ENCODE data around the gene CXXC1. TPM values are rescaled to one million over a fixed set of nuclear protein-coding genes. Genes with fewer than 3 reads are reported as not detected.

CXXC1 gene
- total RNA-seq, 2 donors from 2014 or later: 93.1 to 102 TPM

- H3K27me3 Mint-ChIP-seq (ENCODE audit: insufficient read depth): peaks cover 77% of the 10 kb centered on the region
- no peak overlapping the region for H3K27ac Mint-ChIP-seq
Measured at GRCh38 chr18:50307738-50308470, 20.4 kb upstream of the CXXC1 start.

GRCh38 chr18:50307400-50307737 is 19.9 kb upstream of the CXXC1 start:
- Mint-ChIP-seq H3K4me3 (peak overlapping the region; percentile 67), H3K36me3 (ENCODE audit: low read depth) (no peaks in the 10 kb centered on the region), H3K27me3 (ENCODE audit: insufficient read depth) (peaks cover 80% of the 10 kb centered on the region), H3K27ac (no peak overlapping the region), H3K4me1 (peaks cover 9% of the 10 kb centered on the region), H3K9me3 (peaks cover 10% of the 10 kb centered on the region)
- Histone ChIP-seq H3K36me3 (ENCODE audit: control insufficient read depth, insufficient read depth, low read length) (no peaks in the 10 kb centered on the region), H3K4me1 (ENCODE audit: control insufficient read depth, insufficient read depth, low read length) (no peaks in the 10 kb centered on the region), H3K4me3 (ENCODE audit: low read length) (peak overlapping the region; percentile 80), H3K27me3 (ENCODE audit: control insufficient read depth, insufficient read depth, low read length, poor library complexity, severe bottlenecking) (peaks cover 5% of the 10 kb centered on the region), H3K9ac (ENCODE audit: extremely low read depth, low read length, poor library complexity, severe bottlenecking) (no peak overlapping the region), H3K27ac (ENCODE audit: low read depth, low read length) (no peak overlapping the region), H3K9me3 (ENCODE audit: control insufficient read depth, low read length) (peaks cover 6% of the 10 kb centered on the region)
- TF ChIP-seq CTCF (conservative IDR thresholded peaks at IDR 0.05): no peak
- no peak for DNase-seq
- whole genome bisulfite sequencing, 2 experiments (ENCODE audit: insufficient coverage in 1 of 2, insufficient read length in 1 of 2): 26 to 28% methylated on average over 3 to 8 of the region's 8 CpGs

More at GRCh38 chr18:50307738-50308470, 20.4 kb upstream of the CXXC1 start:
- DNase-seq: peak; percentile 94
- WGBS, 2 experiments (ENCODE audit: insufficient coverage in 1 of 2, insufficient read length in 1 of 2): 32 to 58% methylated on average over 19 to 26 of the region's 26 CpGs
- Mint-ChIP-seq H3K36me3 (ENCODE audit: low read depth) (no peaks in the 10 kb centered on the region), H3K4me1 (peaks cover 9% of the 10 kb centered on the region), H3K4me3 (peak overlapping the region; percentile 67), H3K9me3 (peaks cover 10% of the 10 kb centered on the region)
- no peaks in the 10 kb centered on the region for H3K36me3 ChIP-seq (ENCODE audit: control insufficient read depth, insufficient read depth, low read length)
- H3K27ac ChIP-seq (ENCODE audit: low read depth, low read length): no peak overlapping the region
- TF ChIP-seq CTCF (conservative IDR thresholded peaks at IDR 0.05): no peak
- peaks cover 6% of the 10 kb centered on the region for H3K9me3 ChIP-seq (ENCODE audit: control insufficient read depth, low read length)
- peak overlapping the region; percentile 80 for H3K4me3 ChIP-seq (ENCODE audit: low read length)
- H3K9ac ChIP-seq (ENCODE audit: extremely low read depth, low read length, poor library complexity, severe bottlenecking): no peak overlapping the region
- no peaks in the 10 kb centered on the region for H3K4me1 ChIP-seq (ENCODE audit: control insufficient read depth, insufficient read depth, low read length)
- H3K27me3 ChIP-seq (ENCODE audit: control insufficient read depth, insufficient read depth, low read length, poor library complexity, severe bottlenecking): peaks cover 5% of the 10 kb centered on the region

- H3K4me1 Mint-ChIP-seq: peaks cover 9% of the 10 kb centered on the region
- H3K36me3 ChIP-seq (ENCODE audit: control insufficient read depth, insufficient read depth, low read length): no peaks in the 10 kb centered on the region
- 90 to 100% methylated on average over 2 to 8 of the region's 8 CpGs for WGBS, 2 experiments (ENCODE audit: insufficient coverage in 1 of 2, insufficient read length in 1 of 2)
- no peak overlapping the region for H3K27ac Mint-ChIP-seq
- peak overlapping the region; percentile 67 for H3K4me3 Mint-ChIP-seq
- peaks cover 6% of the 10 kb centered on the region for H3K9me3 ChIP-seq (ENCODE audit: control insufficient read depth, low read length)
- H3K4me1 ChIP-seq (ENCODE audit: control insufficient read depth, insufficient read depth, low read length): no peaks in the 10 kb centered on the region
- no peak overlapping the region for H3K9ac ChIP-seq (ENCODE audit: extremely low read depth, low read length, poor library complexity, severe bottlenecking)
- peaks cover 83% of the 10 kb centered on the region for H3K27me3 Mint-ChIP-seq (ENCODE audit: insufficient read depth)
- H3K27me3 ChIP-seq (ENCODE audit: control insufficient read depth, insufficient read depth, low read length, poor library complexity, severe bottlenecking): peaks cover 5% of the 10 kb centered on the region
- TF ChIP-seq CTCF (conservative IDR thresholded peaks at IDR 0.05): no peak
- H3K9me3 Mint-ChIP-seq: peaks cover 10% of the 10 kb centered on the region
- no peaks in the 10 kb centered on the region for H3K36me3 Mint-ChIP-seq (ENCODE audit: low read depth)
- DNase-seq: no peak
- H3K27ac ChIP-seq (ENCODE audit: low read depth, low read length): no peak overlapping the region
- peak overlapping the region; percentile 80 for H3K4me3 ChIP-seq (ENCODE audit: low read length)
Measured at GRCh38 chr18:50306944-50307343, 19.5 kb upstream of the CXXC1 start.

All from endodermal cell (in vitro differentiated cells).